NOMO-1 treated with dmso at 0.1 percent for 144 hours (cell line): ENCODE results near the gene VAMP2.

ENCODE experiments used
- DNase-seq: peaks from one replicate; lab custom pipeline; 2025; ENCODE audit not compliant: unreplicated experiment; lab: John Stamatoyannopoulos, UW

The VAMP2 gene, protein sequence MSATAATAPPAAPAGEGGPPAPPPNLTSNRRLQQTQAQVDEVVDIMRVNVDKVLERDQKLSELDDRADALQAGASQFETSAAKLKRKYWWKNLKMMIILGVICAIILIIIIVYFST

DNA sequence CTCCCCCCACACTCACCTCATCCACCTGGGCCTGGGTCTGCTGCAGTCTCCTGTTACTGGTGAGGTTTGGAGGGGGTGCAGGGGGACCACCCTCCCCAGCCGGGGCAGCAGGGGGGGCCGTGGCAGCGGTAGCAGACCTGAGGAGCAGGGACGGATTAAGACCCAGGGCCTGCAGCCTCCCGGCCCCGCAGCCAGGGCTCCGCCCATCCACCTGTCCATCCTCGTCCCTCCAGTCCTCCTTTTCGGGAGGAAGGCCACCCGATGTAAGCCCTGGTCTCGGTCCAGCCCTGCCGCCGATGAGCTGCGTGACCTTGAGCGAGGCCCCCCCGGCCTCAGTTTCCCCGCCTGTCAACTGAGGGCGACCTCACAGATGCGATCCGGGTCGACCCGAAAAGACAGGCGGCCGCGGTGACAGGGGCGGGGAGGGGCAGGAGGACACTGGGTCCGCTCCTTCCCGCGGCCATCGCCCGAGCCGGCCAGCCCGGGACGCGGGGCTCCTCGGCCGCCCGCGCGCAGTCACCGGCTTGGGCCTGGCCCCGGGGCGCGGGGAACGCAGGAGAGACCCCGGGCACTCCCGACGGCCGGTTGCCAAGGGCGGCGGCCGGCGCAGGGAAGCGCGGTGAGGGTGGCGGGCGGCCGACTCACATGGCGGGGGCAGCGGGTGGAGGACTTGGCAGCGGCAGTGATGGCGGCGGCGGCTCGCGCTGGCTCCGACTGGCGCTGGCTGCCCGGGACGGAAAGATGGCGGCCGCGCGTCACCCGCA, at the start of gene VAMP2:
VAMP2 (minus strand) TSS at position 716 of the 764 bp plus-strand sequence; CDS start at position 647, 69 bp downstream.
- DNase-seq, result peak; percentile 22

DNA sequence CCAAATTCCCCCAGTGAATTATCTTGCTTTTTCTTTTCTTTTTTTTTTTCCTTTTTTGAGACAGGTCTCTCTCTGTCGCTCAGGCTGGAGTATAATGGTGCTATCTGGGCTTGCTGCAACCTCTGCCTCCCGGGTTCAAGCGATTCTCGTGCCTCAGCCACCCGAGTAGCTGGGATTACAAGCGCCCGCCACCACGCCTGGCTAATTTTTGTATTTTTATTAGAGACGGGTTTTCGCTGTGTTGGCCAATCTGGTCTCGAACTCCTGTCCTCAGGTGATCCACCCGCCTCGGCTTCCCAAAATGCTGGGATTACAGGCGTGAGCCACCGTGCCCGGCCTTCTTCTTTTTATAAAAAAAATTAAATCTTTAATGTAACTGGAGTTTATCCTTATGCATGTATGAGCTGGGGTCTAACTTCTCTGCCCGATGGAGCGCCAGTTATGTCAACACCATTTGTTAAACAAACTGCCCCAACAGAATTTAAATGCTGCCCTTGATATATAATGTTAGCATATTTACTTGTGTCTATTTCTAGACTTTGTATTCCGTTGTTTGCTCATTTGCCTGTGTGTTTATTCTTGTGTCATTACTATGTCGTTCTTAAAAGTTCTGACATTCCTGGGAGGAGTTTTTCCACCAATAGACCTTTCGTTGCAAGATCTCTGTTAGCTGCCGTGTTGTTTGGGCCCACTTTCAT, 48.2 kb upstream of the VAMP2 start:
- no peak for DNase-seq

DNA sequence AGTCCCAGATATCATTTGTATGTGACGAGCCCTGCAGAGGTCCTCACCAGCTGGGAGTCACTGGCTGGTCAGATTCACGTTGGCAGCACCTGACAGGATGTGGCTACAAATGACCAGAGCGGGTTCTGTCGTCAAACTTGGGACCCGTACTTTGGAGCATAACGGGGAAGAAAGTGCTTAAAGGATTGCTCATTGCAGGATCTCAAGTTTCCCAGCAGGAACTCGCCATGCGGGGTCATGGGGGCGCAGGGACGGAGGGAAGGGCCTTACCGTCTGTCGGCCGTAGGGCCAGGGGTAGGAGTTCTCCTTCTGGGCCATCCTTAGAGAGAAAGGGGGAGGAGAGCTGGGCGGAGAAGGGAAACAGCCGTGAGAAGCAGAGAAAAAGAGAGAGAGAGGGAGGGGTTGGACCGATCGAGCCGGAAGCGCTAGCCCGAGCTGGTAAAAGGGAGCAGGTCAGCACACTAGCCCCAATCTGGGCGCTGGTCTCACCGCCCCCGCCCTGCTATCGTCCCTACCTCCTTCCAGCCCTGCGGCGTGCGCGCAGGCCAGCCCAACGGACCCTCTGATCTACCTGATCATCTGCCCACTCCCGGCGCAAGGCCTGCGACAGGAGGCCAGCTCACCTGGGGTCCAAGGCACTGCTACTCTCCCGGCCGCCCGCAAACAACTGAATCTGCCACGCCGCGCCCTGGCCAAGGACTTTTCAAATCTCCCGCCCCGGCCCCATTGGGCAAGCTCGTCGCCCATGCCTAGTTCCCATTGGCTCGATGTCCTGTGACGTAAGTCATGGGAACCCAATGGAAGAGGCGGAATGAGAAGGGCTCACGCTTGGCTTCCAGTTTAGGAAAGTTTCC, 47.4 kb upstream of the VAMP2 start, which contains the start of gene AURKB:
AURKB (minus strand) TSS at position 669 of the 854 bp plus-strand sequence; CDS start at position 318, 351 bp downstream.
- peak; percentile 89 for DNase-seq

DNA sequence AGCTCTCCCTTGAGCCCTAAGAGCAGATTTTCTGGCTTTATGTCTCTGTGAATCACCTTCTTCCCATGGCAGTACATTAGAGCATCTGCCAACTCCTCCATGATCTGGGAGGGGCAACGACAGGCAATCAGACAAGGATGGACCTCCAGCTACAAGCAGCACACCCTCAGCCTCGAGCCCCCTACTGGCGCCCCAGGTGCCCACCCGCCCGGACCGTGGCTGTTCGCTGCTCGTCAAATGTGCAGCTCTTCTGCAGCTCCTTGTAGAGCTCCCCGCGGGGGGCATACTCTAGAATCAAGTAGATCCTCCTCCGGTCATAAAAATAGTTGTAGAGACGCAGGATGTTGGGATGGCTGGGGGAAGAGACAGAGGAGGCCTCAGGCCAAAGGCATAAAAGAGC, 43.8 kb upstream of the VAMP2 start:
- DNase-seq, result no peak

DNA sequence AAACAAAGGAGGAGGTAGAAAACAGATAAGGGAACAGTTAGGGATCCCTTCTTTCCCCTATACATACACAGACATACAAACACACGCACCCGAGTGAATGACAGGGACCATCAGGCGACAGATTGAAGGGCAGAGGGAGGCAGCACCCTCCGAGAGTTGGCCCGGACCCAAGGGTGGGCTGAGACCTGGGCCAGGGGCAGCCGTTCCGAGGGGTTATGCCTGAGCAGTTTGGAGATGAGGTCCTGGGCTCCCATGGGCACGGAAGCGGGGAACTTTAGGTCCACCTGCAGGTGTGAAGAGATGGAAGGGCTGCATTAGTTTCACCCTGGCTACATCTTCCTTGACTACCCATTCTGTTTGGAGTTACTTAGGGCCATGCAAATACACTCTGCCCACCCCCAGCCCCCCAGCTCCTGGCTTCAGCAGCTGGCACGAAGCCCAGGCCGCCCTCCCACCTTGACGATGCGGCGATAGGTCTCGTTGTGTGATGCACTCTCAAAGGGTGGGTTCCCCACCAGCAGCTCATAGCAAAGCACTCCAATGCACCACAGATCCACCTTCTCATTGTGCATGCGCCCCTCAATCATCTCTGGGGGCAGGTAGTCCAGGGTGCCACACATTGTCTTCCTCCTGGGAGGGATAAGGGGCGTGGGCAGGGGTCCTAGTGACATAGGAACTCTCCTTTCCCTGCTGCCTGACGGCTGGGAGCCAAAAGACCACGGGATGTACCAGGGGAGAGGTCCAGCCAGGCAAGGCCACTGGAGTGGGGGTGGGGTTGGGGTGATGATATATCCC, 42.2 kb upstream of the VAMP2 start:
- DNase-seq, result no peak

DNA sequence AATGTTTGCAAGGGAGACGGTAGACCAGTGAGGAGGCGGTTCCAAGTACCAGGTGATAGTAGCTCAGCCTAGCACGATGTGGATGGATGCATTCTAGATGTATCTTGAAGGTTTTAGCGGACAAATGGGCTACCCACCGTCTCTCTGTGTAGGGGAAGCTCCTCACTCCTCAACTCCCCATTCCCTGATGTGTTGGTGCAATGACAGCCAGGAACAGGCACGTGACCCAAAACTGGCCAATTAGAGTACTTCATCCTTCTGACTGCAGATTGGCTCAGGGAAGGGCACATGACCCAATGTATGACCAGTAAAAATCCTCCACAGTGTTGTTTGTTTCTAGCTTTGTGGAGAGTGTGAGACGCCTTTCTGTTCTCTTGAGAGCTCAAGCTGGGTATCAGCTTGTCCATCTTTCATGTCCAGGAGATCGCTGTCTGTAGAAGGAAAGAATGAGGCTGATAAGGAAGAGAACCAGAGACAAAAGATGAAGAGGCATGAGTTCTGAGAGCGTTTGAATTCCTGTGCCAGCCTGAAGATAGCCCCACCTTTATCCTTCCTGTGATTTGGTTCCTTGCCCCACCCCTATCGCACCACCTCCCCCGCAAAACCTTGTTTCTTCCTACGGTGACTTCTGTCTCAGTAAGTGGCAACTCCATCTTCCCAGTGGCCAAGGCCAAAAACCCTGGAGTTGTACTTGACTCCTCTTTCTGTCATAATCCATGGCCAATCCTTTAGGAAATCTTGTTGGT, 29.5 kb upstream of the VAMP2 start:
- DNase-seq, result peak; percentile 81

DNA sequence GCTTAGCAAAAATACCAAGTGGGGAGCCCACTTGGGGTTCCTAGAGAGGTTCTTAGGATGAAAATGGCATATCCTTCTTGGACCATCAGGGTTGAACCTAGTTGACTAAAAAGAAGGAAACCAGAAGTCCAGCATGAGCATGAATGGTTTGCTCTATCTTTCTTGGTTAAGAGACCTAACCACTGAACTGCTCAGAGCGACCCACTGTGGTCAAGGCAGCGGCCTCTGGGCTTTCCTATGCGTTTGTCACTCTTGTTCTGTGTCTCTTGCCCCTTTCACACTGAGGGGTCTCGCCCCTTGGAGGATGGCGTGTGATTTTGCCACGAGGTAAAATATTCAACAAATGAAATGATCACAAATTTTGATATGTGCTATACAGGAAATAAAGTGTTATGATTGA, 27.8 kb upstream of the VAMP2 start:
- DNase-seq, result no peak

DNA sequence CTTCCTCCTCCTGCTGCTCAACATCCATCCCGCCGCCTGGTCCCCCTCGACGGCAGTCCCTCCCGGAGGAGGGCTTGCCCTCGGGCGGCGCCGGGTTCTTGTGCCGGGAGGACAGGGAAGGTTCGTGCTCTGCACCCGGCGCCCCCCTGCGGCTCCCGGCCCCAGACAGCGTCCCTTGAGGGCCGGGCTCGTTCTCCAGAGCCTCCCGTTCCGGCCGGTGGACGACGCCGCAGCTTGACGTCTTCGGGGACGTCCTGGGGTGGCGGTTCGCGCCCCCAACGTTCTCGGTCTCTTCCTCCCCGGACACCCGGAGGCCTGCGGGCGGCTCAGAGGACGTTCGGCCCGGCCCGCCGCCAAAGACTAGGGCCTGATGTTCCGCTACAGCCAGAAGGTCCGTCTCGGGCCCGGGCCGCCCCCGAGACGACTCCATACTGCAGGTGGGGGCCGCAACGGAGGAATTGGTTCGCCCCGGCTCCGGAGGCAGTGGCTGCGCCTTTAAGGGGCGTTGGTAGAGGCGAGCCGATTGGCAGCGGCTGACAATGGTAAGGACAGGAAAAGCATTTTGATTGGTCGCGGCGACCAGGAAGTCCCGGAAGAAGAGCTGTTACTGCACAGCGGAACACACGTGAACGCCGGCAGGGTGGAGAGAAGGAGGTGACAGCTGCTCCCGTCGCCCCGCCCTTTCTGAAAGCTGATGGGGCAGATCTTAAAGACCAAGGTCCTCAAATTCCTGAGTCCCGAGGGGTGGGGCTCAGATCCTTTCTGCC, 27.1 kb upstream of the VAMP2 start, which contains the start of gene BORCS6:
BORCS6 (minus strand) TSS at position 470 of the 767 bp plus-strand sequence; CDS start at position 430, 40 bp downstream.
- peak; percentile 99 for DNase-seq

DNA sequence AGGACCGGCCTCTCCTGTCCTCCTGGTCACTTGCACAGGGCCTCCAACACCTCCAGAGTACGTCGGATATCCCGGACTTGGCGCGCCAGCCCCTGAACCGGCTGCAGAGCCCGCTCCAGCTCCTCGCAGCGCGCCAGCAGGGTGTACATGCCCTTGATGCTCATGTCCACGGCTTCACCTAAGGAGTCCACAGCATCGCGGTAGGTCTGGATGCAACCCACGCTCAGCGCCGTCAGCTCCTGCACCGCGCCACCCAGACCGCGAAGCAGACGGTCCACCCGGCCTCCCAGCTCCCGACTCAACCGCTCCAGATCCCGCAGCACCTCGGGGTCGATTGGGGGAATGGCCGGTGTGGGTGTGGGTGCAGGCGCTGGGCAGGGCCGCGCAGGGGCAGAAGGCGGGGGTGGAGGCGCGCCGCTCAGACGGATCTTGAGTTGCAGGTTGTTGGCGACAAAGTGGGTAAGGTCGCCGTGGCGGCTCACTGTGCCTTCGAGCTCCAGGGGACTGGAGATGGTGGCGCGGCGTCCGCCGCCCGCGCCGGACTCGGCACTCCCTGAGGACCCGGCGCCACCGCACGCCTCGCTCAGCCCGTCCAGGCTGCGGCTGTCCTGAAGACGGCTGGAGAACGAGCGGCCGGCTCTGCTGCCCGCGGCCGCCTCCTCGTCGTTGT, 26.4 kb upstream of the VAMP2 start:
- DNase-seq, result no peak

DNA sequence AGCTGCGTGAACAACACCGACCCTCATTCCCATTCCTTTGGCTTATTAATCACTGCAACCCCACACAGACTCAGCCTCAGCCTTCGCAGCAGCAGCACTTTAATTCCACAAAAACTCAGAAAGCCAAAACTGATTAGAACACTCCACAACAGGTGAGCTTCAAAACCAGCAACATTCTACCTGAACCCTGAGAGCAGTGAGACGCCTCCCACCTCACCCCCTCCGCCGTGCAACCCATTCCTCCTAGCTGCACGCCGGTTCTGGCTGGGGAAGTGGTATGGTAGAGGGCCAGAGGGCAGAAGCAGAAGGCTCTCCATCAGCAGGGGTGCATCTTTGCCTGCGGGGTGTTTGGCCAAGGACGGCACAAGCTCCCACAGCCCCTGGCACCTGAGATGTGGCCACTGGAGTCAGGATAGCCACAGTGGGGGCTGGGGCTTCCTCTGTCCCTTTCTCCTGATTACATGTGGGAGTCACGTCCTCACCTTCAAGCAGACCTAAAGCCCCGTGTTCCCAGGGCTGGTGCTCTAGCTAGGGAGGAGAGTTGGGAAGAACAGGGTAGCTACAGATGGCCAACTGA, 25.6 kb upstream of the VAMP2 start:
- DNase-seq, result no peak

DNA sequence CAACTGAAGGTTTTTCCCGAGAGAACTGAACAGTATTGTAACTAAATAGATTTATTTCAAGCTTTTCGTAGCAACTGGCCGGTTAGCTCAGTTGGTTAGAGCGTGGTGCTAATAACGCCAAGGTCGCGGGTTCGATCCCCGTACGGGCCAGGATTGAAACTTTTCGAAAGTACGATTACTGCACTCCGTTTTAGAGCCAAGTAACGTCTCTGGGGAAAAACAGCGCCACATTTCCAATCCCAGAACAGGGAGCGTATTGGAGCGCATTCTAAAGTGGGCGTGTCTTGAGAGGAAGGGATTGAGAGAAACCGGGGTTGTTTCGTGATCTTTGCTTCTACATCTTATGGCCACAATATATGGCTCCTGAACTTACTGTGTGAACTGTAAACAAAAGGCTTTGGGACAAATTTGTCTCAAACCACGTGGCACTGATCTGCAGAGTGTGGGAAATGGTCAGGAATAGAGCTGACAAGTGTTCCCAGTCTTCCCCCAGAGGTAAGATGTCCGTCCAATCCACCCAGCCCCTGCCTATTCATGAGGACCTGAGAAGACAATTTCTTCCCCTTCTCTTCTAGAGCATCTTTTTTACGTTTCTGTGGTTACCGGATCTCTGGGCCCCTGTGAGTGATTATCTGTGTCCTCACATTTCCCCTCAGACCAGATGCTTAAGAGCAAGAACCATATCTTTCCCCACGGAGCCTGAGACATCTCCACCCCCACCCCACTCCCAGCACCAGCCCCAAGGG, 24.9 kb upstream of the VAMP2 start:
- DNase-seq, result peak; percentile 92

DNA sequence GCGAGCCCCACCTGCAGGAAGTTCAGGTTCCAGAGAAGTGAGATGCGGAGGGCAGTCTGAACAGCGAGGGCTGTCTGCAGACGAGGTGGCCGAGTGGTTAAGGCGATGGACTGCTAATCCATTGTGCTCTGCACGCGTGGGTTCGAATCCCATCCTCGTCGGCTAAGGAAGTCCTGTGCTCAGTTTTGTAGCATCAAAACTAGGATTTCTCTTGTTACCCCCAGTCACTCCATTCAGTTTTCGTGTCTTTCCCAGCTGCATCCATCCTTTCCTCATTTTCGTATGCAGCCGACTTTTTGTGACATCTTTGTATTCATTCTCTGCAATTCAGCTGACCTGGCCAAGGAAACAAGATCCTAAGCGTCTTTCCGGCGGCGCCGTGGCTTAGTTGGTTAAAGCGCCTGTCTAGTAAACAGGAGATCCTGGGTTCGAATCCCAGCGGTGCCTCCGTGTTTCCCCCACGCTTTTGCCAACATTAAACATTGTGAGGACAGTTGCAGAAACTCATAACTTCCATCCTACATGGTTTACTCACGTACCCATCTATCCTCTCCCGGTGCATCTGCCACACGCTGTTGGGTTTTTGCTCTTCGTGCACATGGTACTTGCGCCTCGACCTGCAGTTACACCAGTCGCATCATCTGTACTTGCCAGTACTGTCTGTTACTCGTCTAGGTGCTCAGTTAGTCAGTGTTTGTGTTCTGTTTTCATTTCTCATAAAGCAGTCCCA, 24.2 kb upstream of the VAMP2 start:
- DNase-seq, result peak; percentile 92

DNA sequence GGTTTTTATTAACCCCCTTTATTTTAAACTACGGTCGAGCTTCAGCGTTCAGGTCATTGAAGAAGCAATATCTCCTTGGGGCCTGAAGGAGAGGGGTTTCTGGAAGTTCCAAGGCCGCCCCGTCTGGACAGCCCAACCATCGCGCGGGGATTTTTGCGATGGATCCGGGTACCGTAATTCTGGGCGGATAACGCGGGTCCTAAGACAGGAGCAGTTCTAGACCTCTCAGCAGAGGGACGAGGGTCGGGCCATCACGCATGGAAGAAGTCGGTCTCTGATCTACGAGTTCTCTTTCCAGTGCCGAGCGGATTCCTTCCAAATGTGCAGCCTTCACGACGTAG, 23.7 kb upstream of the VAMP2 start:
- no peak for DNase-seq

DNA sequence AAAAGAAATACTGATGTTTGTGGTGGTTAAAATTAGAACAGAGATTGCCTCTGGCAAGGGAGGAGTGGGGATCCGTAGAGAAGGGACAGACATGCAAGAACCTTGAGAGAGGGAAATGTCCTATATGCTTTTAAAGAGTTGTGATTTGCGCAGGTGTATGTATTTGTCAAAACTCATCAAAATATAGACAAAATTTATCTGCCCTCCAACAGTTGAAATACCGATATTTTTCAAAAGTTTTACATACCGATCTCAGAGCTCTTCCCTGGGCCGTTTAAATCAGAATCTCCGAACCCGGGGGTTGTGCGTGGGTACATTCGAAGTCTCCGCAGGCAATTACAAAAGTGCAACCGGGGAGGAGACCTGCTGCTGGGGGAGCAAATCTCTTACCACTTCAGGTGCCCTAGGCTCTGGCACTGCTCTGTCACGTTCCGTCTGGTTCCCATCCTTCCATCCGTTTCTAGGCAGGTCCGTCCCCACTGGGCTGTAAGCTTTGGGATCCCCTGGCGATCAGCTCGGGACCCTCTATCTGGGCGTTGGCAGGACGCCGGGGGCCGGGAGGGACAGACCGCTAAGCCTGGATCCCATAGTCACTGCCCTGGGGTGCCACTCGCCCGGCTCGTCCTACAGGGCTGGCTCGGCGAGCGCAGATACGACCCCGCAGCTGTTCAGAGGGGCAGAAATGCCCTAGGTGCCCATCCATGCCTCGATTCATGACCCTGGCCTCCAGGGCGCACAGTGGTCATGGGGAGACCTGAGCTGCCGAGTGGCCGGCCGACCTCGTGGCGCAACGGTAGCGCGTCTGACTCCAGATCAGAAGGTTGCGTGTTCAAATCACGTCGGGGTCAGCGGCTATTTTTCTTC, 23.1 kb upstream of the VAMP2 start:
- no peak for DNase-seq

DNA sequence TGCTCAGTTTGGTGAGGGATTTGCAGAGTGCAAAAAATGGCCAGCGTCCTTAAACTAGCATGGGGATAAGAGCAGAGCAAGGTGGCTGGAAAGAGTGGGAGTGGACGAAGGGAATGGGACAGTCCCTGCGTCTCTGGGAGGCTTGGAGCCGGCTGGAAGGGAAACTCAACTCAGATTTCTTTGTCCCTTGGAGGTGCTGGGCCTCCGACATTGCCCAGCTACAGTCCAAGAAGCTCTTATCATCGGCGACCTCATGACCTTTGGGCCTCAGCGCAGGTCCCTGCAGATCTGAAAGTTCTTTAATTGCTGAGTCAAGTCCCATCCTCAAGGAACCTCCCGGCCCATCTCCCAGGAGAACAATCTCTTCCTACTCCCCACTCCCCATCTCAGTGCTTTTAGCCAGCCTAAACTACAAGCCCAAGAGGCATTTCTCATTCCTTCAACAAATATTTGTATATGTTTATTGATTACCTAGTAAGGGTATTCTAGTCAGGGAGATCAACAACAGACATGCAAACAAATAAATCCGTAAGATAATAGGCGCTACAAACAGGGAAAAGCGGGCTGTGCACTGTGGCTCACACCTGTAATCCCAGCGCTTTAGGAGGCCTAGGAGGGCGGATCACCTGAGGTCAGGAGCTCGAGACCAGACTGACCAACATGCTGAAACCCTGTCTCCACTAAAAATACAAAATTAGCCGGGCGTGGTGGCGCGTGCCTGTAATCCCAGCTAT, 14.4 kb upstream of the VAMP2 start:
- DNase-seq, result no peak
